SJCRH30 (cell line): ENCODE data around the gene SELENOP. TPM values are rescaled to one million over a fixed set of nuclear protein-coding genes. Genes with fewer than 3 reads are reported as not detected.
"Not testable (repeated sequence)": the region's sequence is repeated elsewhere in the genome, so short reads cannot be mapped to it uniquely, and the experiment has no call there.

Experiments
- DNase-seq, 2 experiments: peaks; one replicate each; pipeline ENCODE4 v3.0.0-alpha.2; 2015 to 2020
- H3K27ac ChIP-seq: fragments of 250-450 bp; sonication (Bioruptor Pico); 2 replicates; pipeline ENCODE4 v1.5.1; 2020; ENCODE audit warnings: mild to moderate bottlenecking, moderate library complexity
- H3K27me3 ChIP-seq: fragments of 250-450 bp; sonication (Bioruptor Pico); 2 replicates; pipeline ENCODE4 v1.5.1; 2020; ENCODE audit warnings: mild to moderate bottlenecking, moderate library complexity
- H3K36me3 ChIP-seq: fragments of 250-450 bp; sonication (Bioruptor Pico); 2 replicates; pipeline ENCODE4 v1.5.1; 2020; ENCODE audit warnings: mild to moderate bottlenecking, moderate library complexity
- H3K4me1 ChIP-seq: fragments of 250-450 bp; sonication (Bioruptor Pico); 2 replicates; pipeline ENCODE4 v1.5.1; 2020; ENCODE audit warnings: mild to moderate bottlenecking, moderate library complexity
- H3K4me3 ChIP-seq: fragments of 250-450 bp; sonication (Bioruptor Pico); 2 replicates; pipeline ENCODE4 v1.5.1; 2020; ENCODE audit warnings: mild to moderate bottlenecking, moderate library complexity
- H3K9me3 ChIP-seq: fragments of 250-450 bp; sonication (Bioruptor Pico); replicated peaks from 2 replicates; pipeline ENCODE4 v1.5.1; 2020; ENCODE audit warnings: mild to moderate bottlenecking, moderate library complexity
- total RNA-seq: library from RNA; depleted of rRNA; stranded (reverse); fragments of >200 nt; shearing (Covaris generic); gene quantifications from 2 replicates; pipeline ENCODE4 v1.2.3, GENCODE V29; 2014

Gene SELENOP
- total RNA-seq, 1 experiment from 2014 or later: 221 TPM

- Histone ChIP-seq H3K27me3 (no peaks in the 10 kb centered on the region), H3K36me3 (no peaks in the 10 kb centered on the region), H3K4me3 (no peak overlapping the region), H3K27ac (no peak overlapping the region), H3K9me3 (peaks cover 9% of the 10 kb centered on the region), H3K4me1 (peaks cover 10% of the 10 kb centered on the region)
- no peak for DNase-seq
Measured at GRCh38 chr5:42839196-42839595, 27.5 kb upstream of the SELENOP start.

DNA sequence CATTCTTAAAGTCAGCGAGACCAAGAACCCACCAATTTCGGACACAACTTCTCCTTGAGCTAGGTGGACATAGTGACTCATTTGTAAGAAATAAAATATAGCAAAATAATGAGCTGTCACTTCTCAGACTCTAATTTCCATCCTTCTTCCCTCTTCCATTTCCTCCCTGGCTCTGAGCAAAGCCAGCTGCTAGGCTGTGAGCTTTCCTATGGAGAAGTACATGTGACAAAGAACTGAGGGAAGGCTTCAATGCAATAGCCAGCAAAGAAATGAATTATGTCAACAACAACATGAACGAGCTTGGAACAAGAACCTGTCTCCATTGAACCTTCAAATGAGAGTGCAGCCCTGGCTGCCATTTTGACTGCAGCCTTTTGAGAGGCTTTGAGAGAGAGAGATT, 25.9 kb upstream of the SELENOP start:
- no peaks in the 10 kb centered on the region for H3K27me3 ChIP-seq
- no peaks in the 10 kb centered on the region for H3K36me3 ChIP-seq

DNA sequence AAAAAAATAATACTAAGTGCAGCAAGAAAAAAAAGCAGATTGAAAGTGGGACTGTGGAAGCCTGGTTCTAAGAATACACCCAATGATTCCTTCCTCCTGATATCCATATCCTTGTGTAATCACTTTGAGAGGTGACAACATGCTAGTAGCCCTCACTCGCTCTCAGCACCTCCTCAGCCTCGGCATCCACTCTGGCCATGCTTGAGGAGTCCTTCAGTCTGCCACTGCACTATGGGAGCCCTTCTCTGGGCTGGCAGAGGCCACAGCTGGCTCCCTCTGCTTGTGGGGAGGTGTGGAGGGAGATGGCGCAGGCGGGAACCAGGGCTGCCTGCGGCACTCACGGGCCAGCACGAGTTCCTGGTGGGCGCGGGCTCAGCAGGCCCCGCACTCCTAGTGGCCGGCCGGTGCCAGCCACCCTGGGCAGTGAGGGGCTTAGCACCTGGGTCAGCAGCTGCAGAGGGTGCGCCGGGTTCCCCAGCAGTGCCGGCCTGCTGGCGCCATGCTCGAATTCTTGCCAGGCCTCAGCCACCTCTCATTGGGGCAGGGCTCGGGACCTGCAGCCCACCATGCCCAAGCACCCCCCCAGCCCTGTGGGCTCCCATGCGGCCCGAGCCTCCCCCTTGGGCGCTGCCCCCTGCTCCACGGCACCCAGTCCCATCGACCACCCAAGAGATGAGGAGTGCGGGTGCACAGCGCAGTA, 24.5 kb upstream of the SELENOP start:
- no peak for DNase-seq
- H3K36me3 ChIP-seq: no peaks in the 10 kb centered on the region
- no peak overlapping the region for H3K27ac ChIP-seq
- no peaks in the 10 kb centered on the region for H3K27me3 ChIP-seq
- H3K4me1 ChIP-seq: peaks cover 3% of the 10 kb centered on the region; the same call in 1 of the 2 replicates
- H3K4me3 ChIP-seq: no peak overlapping the region
- H3K9me3 ChIP-seq: peaks cover 12% of the 10 kb centered on the region

More for the DNA sequence above, 25.9 kb upstream of the SELENOP start:
- H3K4me1 ChIP-seq: peaks cover 3% of the 10 kb centered on the region; the same call in 1 of the 2 replicates
- H3K9me3 ChIP-seq: peaks cover 10% of the 10 kb centered on the region
- DNase-seq: no peak
- no peak overlapping the region for H3K27ac ChIP-seq
- no peak overlapping the region for H3K4me3 ChIP-seq

- DNase-seq: no peak
- Histone ChIP-seq H3K9me3 (peaks cover 12% of the 10 kb centered on the region), H3K36me3 (no peaks in the 10 kb centered on the region), H3K27me3 (no peaks in the 10 kb centered on the region), H3K4me3 (no peak overlapping the region), H3K27ac (no peak overlapping the region), H3K4me1 (no peaks in the 10 kb centered on the region)
Measured at GRCh38 chr5:42832060-42832459, 20.4 kb upstream of the SELENOP start.

- Histone ChIP-seq H3K9me3 (peaks cover 12% of the 10 kb centered on the region), H3K4me3 (no peak overlapping the region), H3K27me3 (no peaks in the 10 kb centered on the region), H3K27ac (no peak overlapping the region), H3K4me1 (no peaks in the 10 kb centered on the region), H3K36me3 (no peaks in the 10 kb centered on the region)
- no peak for DNase-seq
Measured at GRCh38 chr5:42830924-42831323, 19.2 kb upstream of the SELENOP start.

DNA sequence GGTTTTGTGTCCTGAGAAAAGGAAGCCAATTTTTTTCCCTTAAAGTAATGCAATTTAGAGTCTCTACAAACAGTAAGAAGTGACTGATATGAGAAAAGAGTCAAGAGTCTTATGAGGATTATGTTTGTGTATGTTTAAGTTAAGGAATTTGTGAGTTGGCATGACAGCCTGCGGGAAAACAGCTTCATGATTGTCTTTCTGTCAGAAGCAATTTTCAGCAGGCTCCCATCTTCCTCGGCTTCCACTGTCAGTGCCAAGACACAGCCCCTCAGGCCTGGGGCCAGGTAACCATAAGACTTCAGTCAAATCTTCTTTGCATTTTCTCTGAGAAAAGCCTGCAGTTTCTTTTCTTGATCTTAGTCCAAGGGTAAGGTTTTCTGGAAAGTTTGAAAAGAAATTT, 17.0 kb upstream of the SELENOP start:
- Histone ChIP-seq H3K9me3 (peaks cover 9% of the 10 kb centered on the region; the same call in 1 of the 2 replicates), H3K36me3 (no peaks in the 10 kb centered on the region)

DNA sequence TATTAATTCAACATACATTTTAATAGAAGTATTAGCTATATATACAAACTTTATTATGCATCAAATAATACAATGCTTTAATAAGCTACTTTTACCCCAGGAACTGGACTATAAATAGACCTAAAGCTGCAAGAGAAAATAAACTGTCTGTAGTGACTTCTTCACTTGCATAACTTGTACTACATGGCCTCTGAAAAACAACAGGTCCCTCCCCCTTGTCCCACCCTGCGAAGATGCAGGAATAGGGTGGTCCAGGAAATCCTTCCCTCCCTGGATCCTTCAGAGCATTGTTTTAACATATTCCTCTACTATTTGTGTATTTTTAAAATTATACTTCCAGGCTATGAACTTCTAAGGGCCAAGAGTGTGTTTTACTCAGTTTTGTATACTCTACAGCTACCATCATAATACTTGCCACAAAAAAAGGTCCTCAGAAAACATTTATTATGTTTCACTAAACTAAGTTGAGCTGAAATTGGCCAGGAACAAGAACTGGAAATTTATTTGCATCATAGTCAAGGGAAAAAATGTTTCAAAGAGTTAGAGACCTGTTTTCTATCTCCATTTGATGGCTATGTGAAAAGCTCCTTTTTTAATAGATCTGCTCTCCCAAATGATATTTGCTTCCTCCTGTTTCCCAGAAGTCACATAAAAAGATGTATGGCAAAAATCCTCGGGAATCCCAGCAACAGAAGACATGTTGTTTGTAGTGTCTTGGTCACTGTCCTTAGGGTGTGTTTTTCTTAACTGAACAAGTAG, 15.2 kb upstream of the SELENOP start:
- Histone ChIP-seq H3K4me1 (no peaks in the 10 kb centered on the region), H3K27ac (no peak overlapping the region), H3K27me3 (no peaks in the 10 kb centered on the region), H3K4me3 (no peak overlapping the region), H3K36me3 (no peaks in the 10 kb centered on the region), H3K9me3 (0 out of 2 replicates have a peak, but pooled peaks cover 3% of the 10 kb centered on the region)
- no peak for DNase-seq

More for the DNA sequence above, 17.0 kb upstream of the SELENOP start:
- Histone ChIP-seq H3K27me3 (no peaks in the 10 kb centered on the region), H3K4me3 (no peak overlapping the region), H3K4me1 (no peaks in the 10 kb centered on the region), H3K27ac (no peak overlapping the region)
- no peak for DNase-seq

GRCh38 chr5:42825422-42826148, 13.9 kb upstream of the SELENOP start:
- H3K4me3 ChIP-seq: no peak overlapping the region
- no peaks in the 10 kb centered on the region for H3K36me3 ChIP-seq
- H3K9me3 ChIP-seq: no peaks in the 10 kb centered on the region
- H3K4me1 ChIP-seq: no peaks in the 10 kb centered on the region
- H3K27ac ChIP-seq: no peak overlapping the region
- H3K27me3 ChIP-seq: no peaks in the 10 kb centered on the region
- no peak for DNase-seq

DNA sequence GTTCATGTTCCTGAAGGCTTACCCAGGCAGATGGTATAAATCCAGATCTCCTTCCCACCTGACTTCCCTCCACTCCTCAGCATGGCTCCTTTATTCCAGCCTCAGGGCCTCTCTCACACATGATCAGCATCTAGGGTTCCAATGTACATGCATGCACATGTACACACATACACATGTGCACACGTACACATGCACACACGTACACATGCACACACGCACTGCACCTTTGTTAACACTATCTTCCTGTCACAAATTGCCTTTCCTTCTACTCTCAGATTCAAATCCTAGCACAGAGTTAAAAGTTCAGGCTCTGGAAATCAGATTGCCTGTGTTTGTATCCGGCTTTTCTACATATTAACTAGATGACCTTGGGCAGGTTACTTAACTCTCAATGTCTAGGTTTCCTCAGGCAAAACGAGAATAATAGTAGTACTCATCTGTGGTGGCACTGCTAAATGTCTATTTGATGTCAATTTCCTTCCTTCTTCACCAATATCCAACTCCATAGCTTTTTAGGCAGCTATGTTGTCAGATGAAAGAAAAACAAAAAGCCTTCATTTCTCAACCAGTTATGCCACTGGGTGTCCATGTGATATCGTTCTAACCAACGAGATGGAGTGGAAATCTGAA, 12.8 kb upstream of the SELENOP start:
- H3K4me3 ChIP-seq: no peak overlapping the region
- no peak for DNase-seq
- no peaks in the 10 kb centered on the region for H3K36me3 ChIP-seq
- H3K4me1 ChIP-seq: no peaks in the 10 kb centered on the region
- no peaks in the 10 kb centered on the region for H3K27me3 ChIP-seq
- no peak overlapping the region for H3K27ac ChIP-seq
- H3K9me3 ChIP-seq: no peaks in the 10 kb centered on the region

DNA sequence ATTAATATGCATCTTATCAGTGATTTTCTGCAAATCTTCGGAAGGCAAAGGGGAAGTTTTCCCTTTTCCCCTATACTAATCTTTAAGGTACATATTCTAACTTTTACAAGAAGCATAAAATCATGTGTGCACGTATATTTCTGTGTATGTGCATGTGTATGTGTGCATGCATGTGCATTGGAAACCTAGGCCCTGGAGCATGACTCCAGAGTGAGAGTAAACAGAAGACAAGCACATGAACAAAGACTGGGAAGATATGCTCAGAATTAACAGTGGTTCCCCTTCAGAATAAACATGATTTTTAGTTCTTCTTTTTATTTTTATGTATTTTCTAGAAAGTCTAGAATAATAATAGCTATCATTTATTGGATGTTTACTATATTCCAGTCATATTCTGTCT, 10.9 kb upstream of the SELENOP start:
- Histone ChIP-seq H3K4me1 (no peaks in the 10 kb centered on the region), H3K27ac (no peak overlapping the region), H3K27me3 (no peaks in the 10 kb centered on the region), H3K4me3 (no peak overlapping the region), H3K36me3 (no peaks in the 10 kb centered on the region), H3K9me3 (no peaks in the 10 kb centered on the region)
- DNase-seq: no peak

DNA sequence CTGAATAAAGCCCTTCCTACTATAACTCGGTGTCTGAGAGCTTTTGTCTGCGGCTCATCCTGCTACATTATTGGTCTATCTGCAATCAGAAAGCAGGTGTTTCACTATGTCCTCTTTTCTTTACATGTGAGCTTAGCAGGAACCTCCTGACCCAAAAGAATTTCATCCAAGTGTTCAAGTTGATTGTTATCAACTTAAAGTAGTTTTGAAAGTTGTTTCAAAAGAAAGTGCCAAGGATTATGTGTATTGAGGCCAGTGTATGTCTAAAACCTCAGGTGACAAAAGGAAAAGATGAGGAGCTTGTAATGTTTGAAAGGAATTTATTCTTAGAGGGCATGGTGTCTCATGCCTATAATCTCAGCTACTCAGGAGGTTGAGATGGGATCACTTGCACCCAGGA, 8.1 kb upstream of the SELENOP start:
- H3K4me3 ChIP-seq: no peak overlapping the region
- H3K9me3 ChIP-seq: no peaks in the 10 kb centered on the region
- no peak for DNase-seq
- H3K27ac ChIP-seq: no peak overlapping the region
- no peaks in the 10 kb centered on the region for H3K4me1 ChIP-seq
- H3K36me3 ChIP-seq: no peaks in the 10 kb centered on the region
- no peaks in the 10 kb centered on the region for H3K27me3 ChIP-seq

GRCh38 chr5:42816546-42816945, 4.9 kb upstream of the SELENOP start:
- not testable (repeated sequence) for H3K4me3 ChIP-seq, H3K27me3 ChIP-seq, DNase-seq, H3K4me1 ChIP-seq, H3K27ac ChIP-seq, H3K9me3 ChIP-seq, H3K36me3 ChIP-seq

GRCh38 chr5:42813533-42813932, 1.8 kb upstream of the SELENOP start:
- DNase-seq: no peak
- H3K9me3 ChIP-seq: no peaks in the 10 kb centered on the region
- no peak overlapping the region for H3K4me3 ChIP-seq
- no peaks in the 10 kb centered on the region for H3K27me3 ChIP-seq
- no peaks in the 10 kb centered on the region for H3K4me1 ChIP-seq
- no peaks in the 10 kb centered on the region for H3K36me3 ChIP-seq
- no peak overlapping the region for H3K27ac ChIP-seq

GRCh38 chr5:42812620-42813019, 928 bp upstream of the SELENOP start:
- H3K27ac ChIP-seq: peak overlapping the region; percentile 86
- H3K36me3 ChIP-seq: peaks cover 6% of the 10 kb centered on the region
- H3K4me3 ChIP-seq: no peak overlapping the region
- H3K27me3 ChIP-seq: no peaks in the 10 kb centered on the region
- no peaks in the 10 kb centered on the region for H3K4me1 ChIP-seq
- no peaks in the 10 kb centered on the region for H3K9me3 ChIP-seq
- DNase-seq: no peak
